Peyer's patch (tissue), 4 donors: Measurements from ENCODE around the gene TFPT.

ENCODE experiments used
- POLR2A ChIP-seq, 2 donors: fragments of 450-650 bp; IDR thresholded peaks; one replicate each; pipeline ENCODE4 v1.5.1; 2017; ENCODE audit warnings: antibody characterized with exemption in 2 of 2, mild to moderate bottlenecking in 2 of 2, moderate library complexity in 2 of 2
- TF ChIP-seq, protein P1 (sequence below), 6 experiments: fragments of 450-650 bp in 4 of 6; fragments of 200-600 bp in 2 of 6; sonication (generic) in 1 of 6; IDR thresholded peaks; one replicate each; pipeline ENCODE4 v1.5.1; 2017 to 2019; ENCODE audit warnings: antibody characterized with exemption in 6 of 6, mild to moderate bottlenecking in 3 of 6, moderate library complexity in 1 of 6

DNA sequence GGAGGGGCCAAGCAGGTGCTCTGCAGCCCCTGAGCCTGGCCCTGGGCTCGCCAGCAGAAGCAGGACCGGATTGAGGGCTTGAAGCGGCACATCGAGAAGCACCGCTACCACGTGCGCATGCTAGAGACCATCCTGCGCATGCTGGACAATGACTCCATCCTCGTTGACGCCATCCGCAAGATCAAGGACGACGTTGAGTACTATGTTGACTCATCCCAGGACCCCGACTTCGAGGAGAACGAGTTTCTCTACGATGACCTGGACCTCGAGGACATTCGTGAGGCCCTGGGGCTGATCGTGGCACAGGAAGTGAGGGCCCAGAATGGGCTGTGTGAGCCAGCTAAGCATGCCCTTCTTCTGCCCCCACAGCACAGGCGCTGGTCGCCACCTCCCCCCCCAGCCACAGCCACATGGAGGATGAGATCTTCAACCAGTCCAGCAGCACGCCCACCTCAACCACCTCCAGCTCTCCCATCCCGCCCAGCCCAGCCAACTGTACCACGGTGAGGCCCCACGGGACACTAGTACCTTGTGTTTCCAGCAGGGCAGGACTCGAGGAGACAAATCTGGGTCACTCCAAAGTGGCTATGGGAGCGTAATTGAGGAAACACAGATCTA lies 30.2 kb upstream of the TFPT start:
- TF ChIP-seq, protein P1, sequence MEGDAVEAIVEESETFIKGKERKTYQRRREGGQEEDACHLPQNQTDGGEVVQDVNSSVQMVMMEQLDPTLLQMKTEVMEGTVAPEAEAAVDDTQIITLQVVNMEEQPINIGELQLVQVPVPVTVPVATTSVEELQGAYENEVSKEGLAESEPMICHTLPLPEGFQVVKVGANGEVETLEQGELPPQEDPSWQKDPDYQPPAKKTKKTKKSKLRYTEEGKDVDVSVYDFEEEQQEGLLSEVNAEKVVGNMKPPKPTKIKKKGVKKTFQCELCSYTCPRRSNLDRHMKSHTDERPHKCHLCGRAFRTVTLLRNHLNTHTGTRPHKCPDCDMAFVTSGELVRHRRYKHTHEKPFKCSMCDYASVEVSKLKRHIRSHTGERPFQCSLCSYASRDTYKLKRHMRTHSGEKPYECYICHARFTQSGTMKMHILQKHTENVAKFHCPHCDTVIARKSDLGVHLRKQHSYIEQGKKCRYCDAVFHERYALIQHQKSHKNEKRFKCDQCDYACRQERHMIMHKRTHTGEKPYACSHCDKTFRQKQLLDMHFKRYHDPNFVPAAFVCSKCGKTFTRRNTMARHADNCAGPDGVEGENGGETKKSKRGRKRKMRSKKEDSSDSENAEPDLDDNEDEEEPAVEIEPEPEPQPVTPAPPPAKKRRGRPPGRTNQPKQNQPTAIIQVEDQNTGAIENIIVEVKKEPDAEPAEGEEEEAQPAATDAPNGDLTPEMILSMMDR (IDR thresholded peaks at IDR 0.05), result no peak
- TF ChIP-seq POLR2A (IDR thresholded peaks at IDR 0.05), result no peak
